OCI-LY1 (cell line): Measurements from ENCODE around the gene PDE1C.

Source experiments
- H2AFZ ChIP-seq: fragments of 200-600 bp; sonication (generic), shearing (Covaris generic); 2 replicates; pipeline ENCODE4 v1.6.0; 2014; ENCODE audit warnings: antibody characterized with exemption, mild to moderate bottlenecking, low read length
- H3F3A ChIP-seq: fragments of 200-600 bp; sonication (generic), shearing (Covaris generic); 2 replicates; pipeline ENCODE4 v1.6.0; 2014; ENCODE audit warnings: mild to moderate bottlenecking, antibody characterized with exemption, low read length, moderate library complexity; ENCODE audit not compliant: insufficient read depth
- H3K27ac ChIP-seq: fragments of 200-600 bp; sonication (generic); 2 replicates; pipeline ENCODE4 v1.5.1; 2014; ENCODE audit warnings: low read length, mixed run types, mild to moderate bottlenecking, low read depth; ENCODE audit not compliant: poor library complexity, severe bottlenecking
- H3K27me3 ChIP-seq: fragments of 200-600 bp; sonication (generic); 2 replicates; pipeline ENCODE4 v1.6.0; 2014; ENCODE audit warnings: antibody characterized with exemption, mild to moderate bottlenecking, low read length, moderate library complexity; ENCODE audit not compliant: insufficient read depth
- H3K36me3 ChIP-seq: fragments of 200-600 bp; sonication (generic); 2 replicates; pipeline ENCODE4 v1.6.1; 2014; ENCODE audit warnings: mild to moderate bottlenecking, antibody characterized with exemption, low read length, moderate library complexity, mixed read lengths; ENCODE audit not compliant: insufficient read depth
- H3K4me1 ChIP-seq: fragments of 200-600 bp; sonication (generic); 2 replicates; pipeline ENCODE4 v1.5.1; 2014; ENCODE audit warnings: mild to moderate bottlenecking, low read length, moderate library complexity; ENCODE audit not compliant: insufficient read depth, severe bottlenecking
- H3K4me2 ChIP-seq: fragments of 200-600 bp; sonication (generic), shearing (Covaris generic); 2 replicates; pipeline ENCODE4 v1.6.1; 2014; ENCODE audit warnings: low read length
- H3K4me3 ChIP-seq: fragments of 200-600 bp; sonication (generic); 2 replicates; pipeline ENCODE4 v1.5.1; 2014; ENCODE audit warnings: low read length, low read depth, mild to moderate bottlenecking, mixed read lengths; ENCODE audit not compliant: poor library complexity, severe bottlenecking
- H3K79me2 ChIP-seq: fragments of 200-600 bp; shearing (Covaris generic); 2 replicates; pipeline ENCODE4 v1.6.1; 2016; ENCODE audit warnings: mixed run types, low read length, mixed read lengths; ENCODE audit not compliant: insufficient read depth
- H3K9ac ChIP-seq: fragments of 200-600 bp; sonication (generic), shearing (Covaris generic); 2 replicates; pipeline ENCODE4 v1.6.1; 2014; ENCODE audit warnings: mild to moderate bottlenecking, low read length, mixed read lengths
- H3K9me2 ChIP-seq: fragments of 200-600 bp; sonication (generic), shearing (Covaris generic); 2 replicates; pipeline ENCODE4 v1.6.1; 2014; ENCODE audit warnings: low read depth, mild to moderate bottlenecking, low read length, mixed read lengths
- H3K9me3 ChIP-seq: fragments of 200-600 bp; shearing (Covaris generic); 2 replicates; pipeline ENCODE4 v1.6.1; 2014; ENCODE audit warnings: low read length, mixed read lengths
- H4K20me1 ChIP-seq: fragments of 200-600 bp; sonication (generic), shearing (Covaris generic); 2 replicates; pipeline ENCODE4 v1.6.0; 2016; ENCODE audit warnings: mild to moderate bottlenecking, low read length; ENCODE audit not compliant: insufficient read depth
- EZH2 ChIP-seq: fragments of 200-600 bp; sonication (generic), shearing (Covaris generic); IDR thresholded peaks from 2 replicates; pipeline ENCODE4 v1.8.0; 2017; ENCODE audit warnings: borderline replicate concordance, mixed run types, mild to moderate bottlenecking, antibody characterized with exemption, low read length, moderate library complexity, mixed read lengths
- TF ChIP-seq, protein P1 (sequence below): fragments of 200-600 bp; sonication (generic), shearing (Covaris generic); IDR thresholded peaks from 2 replicates; pipeline ENCODE4 v1.5.1; 2017; ENCODE audit warnings: mild to moderate bottlenecking, antibody characterized with exemption, low read length, moderate library complexity, mixed read lengths

PDE1C gene

DNA sequence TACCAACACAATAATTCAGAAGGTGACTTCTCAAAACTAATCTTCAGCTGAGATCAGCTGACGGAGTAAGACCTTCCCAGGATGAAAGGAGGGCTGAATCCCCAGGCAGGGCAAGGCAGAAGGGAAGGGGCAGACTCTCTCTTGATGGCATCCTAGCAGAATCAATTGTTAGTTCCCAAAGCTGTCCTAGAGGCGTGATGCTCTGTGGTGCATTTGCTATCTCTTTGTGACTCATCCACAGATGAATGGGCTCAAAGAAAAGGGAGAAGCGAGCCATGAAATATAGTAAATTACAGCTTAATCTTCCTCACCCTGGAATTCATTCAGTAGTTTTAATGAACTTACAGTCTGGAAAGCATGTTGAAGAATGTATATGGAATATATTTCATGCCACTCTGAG is 37.2 kb downstream of the PDE1C start:
- Histone ChIP-seq H3K36me3 (no peaks in the 10 kb centered on the region), H3K79me2 (no peaks in the 10 kb centered on the region), H3K4me3 (no peak overlapping the region), H4K20me1 (no peaks in the 10 kb centered on the region), H3F3A (no peaks in the 10 kb centered on the region), H3K27me3 (no peaks in the 10 kb centered on the region), H3K9ac (no peak overlapping the region), H2AFZ (no peak overlapping the region), H3K9me3 (no peaks in the 10 kb centered on the region), H3K4me2 (no peak overlapping the region), H3K27ac (no peak overlapping the region), H3K9me2 (no peaks in the 10 kb centered on the region), H3K4me1 (no peaks in the 10 kb centered on the region)
- no peak for TF ChIP-seq EZH2
- TF ChIP-seq, protein P1, sequence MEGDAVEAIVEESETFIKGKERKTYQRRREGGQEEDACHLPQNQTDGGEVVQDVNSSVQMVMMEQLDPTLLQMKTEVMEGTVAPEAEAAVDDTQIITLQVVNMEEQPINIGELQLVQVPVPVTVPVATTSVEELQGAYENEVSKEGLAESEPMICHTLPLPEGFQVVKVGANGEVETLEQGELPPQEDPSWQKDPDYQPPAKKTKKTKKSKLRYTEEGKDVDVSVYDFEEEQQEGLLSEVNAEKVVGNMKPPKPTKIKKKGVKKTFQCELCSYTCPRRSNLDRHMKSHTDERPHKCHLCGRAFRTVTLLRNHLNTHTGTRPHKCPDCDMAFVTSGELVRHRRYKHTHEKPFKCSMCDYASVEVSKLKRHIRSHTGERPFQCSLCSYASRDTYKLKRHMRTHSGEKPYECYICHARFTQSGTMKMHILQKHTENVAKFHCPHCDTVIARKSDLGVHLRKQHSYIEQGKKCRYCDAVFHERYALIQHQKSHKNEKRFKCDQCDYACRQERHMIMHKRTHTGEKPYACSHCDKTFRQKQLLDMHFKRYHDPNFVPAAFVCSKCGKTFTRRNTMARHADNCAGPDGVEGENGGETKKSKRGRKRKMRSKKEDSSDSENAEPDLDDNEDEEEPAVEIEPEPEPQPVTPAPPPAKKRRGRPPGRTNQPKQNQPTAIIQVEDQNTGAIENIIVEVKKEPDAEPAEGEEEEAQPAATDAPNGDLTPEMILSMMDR, result no peak

DNA sequence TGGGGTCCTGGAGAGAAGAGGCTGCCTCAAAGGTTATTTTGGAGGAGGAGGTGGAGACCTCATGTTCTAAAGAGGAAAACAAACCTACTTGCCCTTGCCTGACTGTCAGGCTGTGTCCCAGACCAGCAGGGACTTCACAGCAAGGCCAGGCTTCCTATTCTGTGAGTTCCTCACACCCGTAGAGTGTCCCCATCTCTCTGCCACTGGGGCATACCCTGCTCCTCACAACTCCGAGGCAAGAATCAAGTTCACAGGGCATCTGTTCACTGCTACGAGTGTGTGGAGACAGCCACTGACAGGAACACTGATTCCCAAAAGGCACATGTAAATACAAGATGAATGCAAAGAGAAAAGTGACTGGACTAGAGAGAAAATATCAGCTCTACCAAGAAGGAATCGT is 38.0 kb downstream of the PDE1C start:
- no peaks in the 10 kb centered on the region for H3K27me3 ChIP-seq
- no peak overlapping the region for H3K9ac ChIP-seq
- H4K20me1 ChIP-seq, result no peaks in the 10 kb centered on the region
- H3K9me2 ChIP-seq, result no peaks in the 10 kb centered on the region
- no peak overlapping the region for H3K4me3 ChIP-seq
- TF ChIP-seq EZH2, result no peak
- TF ChIP-seq, protein P1, result no peak
- H3K4me2 ChIP-seq, result no peak overlapping the region
- H3K36me3 ChIP-seq, result no peaks in the 10 kb centered on the region
- no peaks in the 10 kb centered on the region for H3K9me3 ChIP-seq
- H3K27ac ChIP-seq, result no peak overlapping the region
- H3K4me1 ChIP-seq, result no peaks in the 10 kb centered on the region
- no peaks in the 10 kb centered on the region for H3F3A ChIP-seq
- H3K79me2 ChIP-seq, result no peaks in the 10 kb centered on the region
- H2AFZ ChIP-seq, result no peak overlapping the region

DNA sequence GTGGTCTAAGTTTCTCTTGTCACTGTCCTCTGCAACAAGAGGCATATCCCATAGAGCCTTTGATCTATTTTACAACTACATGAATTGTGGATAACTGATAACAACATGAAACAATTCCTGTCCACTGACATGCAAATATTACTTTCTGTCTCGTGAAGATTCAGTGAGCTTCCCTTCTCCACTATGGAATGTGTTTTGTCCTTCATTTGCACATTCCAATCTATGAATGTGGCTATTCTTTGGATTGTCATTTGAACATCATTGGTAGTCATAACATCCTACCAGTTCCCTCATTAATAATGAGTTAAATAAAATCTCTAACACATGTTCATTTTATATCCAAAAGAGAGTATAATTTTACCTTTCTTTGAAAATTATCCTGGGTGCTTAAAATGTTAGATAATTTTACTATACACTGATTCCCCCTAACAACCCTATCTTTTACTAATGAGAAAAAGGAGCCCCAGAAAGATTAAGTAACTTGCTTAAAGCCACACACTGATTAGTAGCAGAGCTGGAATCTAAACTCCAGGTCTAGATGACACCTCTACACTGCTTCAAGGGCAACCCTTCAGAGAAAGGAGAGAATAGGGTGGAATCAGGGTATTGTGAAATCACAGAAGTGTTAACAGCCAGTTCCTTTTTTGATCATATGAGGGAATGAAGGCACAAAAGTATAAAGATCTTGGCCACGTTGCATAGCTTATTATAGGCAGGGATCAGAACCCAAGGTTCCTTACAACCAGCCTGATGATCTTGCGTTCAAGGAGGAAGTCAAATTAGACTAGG is 39.1 kb downstream of the PDE1C start:
- H3K79me2 ChIP-seq, result no peaks in the 10 kb centered on the region
- H3K36me3 ChIP-seq, result no peaks in the 10 kb centered on the region
- no peaks in the 10 kb centered on the region for H3K9me2 ChIP-seq
- H2AFZ ChIP-seq, result no peak overlapping the region
- no peaks in the 10 kb centered on the region for H3K9me3 ChIP-seq
- no peaks in the 10 kb centered on the region for H4K20me1 ChIP-seq
- H3K4me1 ChIP-seq, result no peaks in the 10 kb centered on the region
- H3K4me2 ChIP-seq, result no peak overlapping the region
- no peak overlapping the region for H3K9ac ChIP-seq
- no peak overlapping the region for H3K4me3 ChIP-seq
- TF ChIP-seq, protein P1, result no peak
- no peak for TF ChIP-seq EZH2
- no peak overlapping the region for H3K27ac ChIP-seq
- H3F3A ChIP-seq, result no peaks in the 10 kb centered on the region
- H3K27me3 ChIP-seq, result no peaks in the 10 kb centered on the region
